Hindlimb muscle (tissue), 1 donor: ENCODE measurements around the gene HMBS. TPM values are rescaled to one million over a fixed set of nuclear protein-coding genes. Genes with fewer than 3 reads are reported as not detected.
A peak's percentile ranks its signal among the peaks of the same experiment; 100 is the strongest.
"Not testable (repeated sequence)": the region's sequence is repeated elsewhere in the genome, so short reads cannot be mapped to it uniquely, and the experiment has no call there.

Experiments used
- DNase-seq: peaks from one replicate; pipeline ENCODE4 v3.0.0-alpha.2; 2013
- polyA plus RNA-seq: library from polyadenylated mRNA; unstranded; fragments of 120-200 nt; gene quantifications from one replicate; pipeline ENCODE4 v1.2.1, GENCODE V29; 2013; ENCODE audit not compliant: insufficient read length

HMBS gene
- polyA plus RNA-seq, 1 donor, result 19.7 TPM

GRCh38 chr11:119101759-119102423, 17.2 kb downstream of the HMBS start, which contains the start of gene DPAGT1:
DPAGT1 (minus strand) TSS chr11:119101853; CDS start chr11:119101655, 198 bp downstream.
- peak; percentile 93 for DNase-seq

GRCh38 chr11:119103161-119103664, 18.5 kb downstream of the HMBS start:
- DNase-seq, result not testable (repeated sequence)

- DNase-seq, result no peak
Measured at GRCh38 chr11:119103793-119104192, 19.1 kb downstream of the HMBS start.

- DNase-seq, result peak; percentile 92
Measured at GRCh38 chr11:119106564-119107537, 22.2 kb downstream of the HMBS start, which contains the start of gene C2CD2L. C2CD2L (plus strand) TSS chr11:119107344; CDS start chr11:119107742, 398 bp downstream.

GRCh38 chr11:119107538-119108145, 23.0 kb downstream of the HMBS start:
- DNase-seq, result no peak

- DNase-seq, result no peak
Measured at GRCh38 chr11:119108146-119108856, 23.6 kb downstream of the HMBS start.

GRCh38 chr11:119108857-119109221, 24.2 kb downstream of the HMBS start:
- no peak for DNase-seq

- no peak for DNase-seq
Measured at GRCh38 chr11:119109843-119110242, 25.2 kb downstream of the HMBS start.

GRCh38 chr11:119110439-119110838, 25.8 kb downstream of the HMBS start:
- DNase-seq, result no peak

GRCh38 chr11:119111361-119111925, 26.8 kb downstream of the HMBS start:
- DNase-seq, result no peak

- DNase-seq, result no peak
Measured at GRCh38 chr11:119112314-119113020, 27.8 kb downstream of the HMBS start.

- no peak for DNase-seq
Measured at GRCh38 chr11:119113716-119114115, 29.0 kb downstream of the HMBS start.

GRCh38 chr11:119114351-119114750, 29.7 kb downstream of the HMBS start:
- no peak for DNase-seq

GRCh38 chr11:119115484-119116234, 31.0 kb downstream of the HMBS start:
- no peak for DNase-seq

- DNase-seq, result no peak
Measured at GRCh38 chr11:119116235-119116594, 31.5 kb downstream of the HMBS start.

GRCh38 chr11:119116601-119117000, 31.9 kb downstream of the HMBS start:
- DNase-seq, result no peak

GRCh38 chr11:119117004-119117706, 32.5 kb downstream of the HMBS start:
- DNase-seq, result no peak

GRCh38 chr11:119118227-119118626, 33.5 kb downstream of the HMBS start:
- no peak for DNase-seq

GRCh38 chr11:119118946-119119345, 34.3 kb downstream of the HMBS start:
- DNase-seq, result no peak

- DNase-seq, result no peak
Measured at GRCh38 chr11:119120639-119121007, 35.9 kb downstream of the HMBS start.
